Ovary (tissue), 3 donors: ENCODE measurements around the gene HYI.

ENCODE experiments used
- EP300 ChIP-seq: sonication (generic); formaldehyde crosslinking; IDR thresholded peaks from one replicate; pipeline ENCODE4 v1.6.1; 2017; ENCODE audit warnings: antibody characterized with exemption
- POLR2A ChIP-seq: fragments of 450-650 bp; IDR thresholded peaks from one replicate; pipeline ENCODE4 v1.6.1; 2017; ENCODE audit warnings: antibody characterized with exemption, mild to moderate bottlenecking, moderate library complexity
- TF ChIP-seq, protein P1 (sequence below), 3 donors: fragments of 450-650 bp in 2 of 3; fragments of 200-600 bp in 1 of 3; IDR thresholded peaks; one replicate each; pipeline versions ENCODE4 v1.5.1 to v1.8.0; 2016 to 2022; ENCODE audit warnings: antibody characterized with exemption in 3 of 3, mild to moderate bottlenecking in 1 of 3
- donor health status: DM: no; HTN: no; CAD: no.

DNA sequence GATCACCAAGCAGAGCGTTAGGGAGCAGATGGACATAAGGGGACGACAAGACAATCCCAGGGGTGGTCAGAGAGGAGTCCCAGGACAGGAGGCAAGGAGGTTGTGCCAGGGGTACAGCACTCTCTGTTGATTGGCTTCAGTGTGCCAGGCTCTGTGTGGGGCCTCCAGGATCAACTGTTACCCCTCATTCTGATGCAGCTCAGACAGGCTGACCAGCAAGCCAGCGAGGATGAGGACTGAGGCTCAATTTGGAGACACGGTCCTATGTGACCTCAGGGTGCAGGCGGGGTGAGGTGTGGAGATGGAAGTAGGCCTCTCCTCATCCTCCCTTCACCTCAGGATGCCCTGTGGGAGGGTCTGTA, 4.0 kb downstream of the HYI start:
- TF ChIP-seq, protein P1, sequence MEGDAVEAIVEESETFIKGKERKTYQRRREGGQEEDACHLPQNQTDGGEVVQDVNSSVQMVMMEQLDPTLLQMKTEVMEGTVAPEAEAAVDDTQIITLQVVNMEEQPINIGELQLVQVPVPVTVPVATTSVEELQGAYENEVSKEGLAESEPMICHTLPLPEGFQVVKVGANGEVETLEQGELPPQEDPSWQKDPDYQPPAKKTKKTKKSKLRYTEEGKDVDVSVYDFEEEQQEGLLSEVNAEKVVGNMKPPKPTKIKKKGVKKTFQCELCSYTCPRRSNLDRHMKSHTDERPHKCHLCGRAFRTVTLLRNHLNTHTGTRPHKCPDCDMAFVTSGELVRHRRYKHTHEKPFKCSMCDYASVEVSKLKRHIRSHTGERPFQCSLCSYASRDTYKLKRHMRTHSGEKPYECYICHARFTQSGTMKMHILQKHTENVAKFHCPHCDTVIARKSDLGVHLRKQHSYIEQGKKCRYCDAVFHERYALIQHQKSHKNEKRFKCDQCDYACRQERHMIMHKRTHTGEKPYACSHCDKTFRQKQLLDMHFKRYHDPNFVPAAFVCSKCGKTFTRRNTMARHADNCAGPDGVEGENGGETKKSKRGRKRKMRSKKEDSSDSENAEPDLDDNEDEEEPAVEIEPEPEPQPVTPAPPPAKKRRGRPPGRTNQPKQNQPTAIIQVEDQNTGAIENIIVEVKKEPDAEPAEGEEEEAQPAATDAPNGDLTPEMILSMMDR (IDR thresholded peaks at IDR 0.05), result no peak
- TF ChIP-seq EP300 (no peak), POLR2A (no peak)
